Left renal cortex interstitium (tissue), 4 donors: Measurements from ENCODE around the gene ZNF689. TPM values are rescaled to one million over a fixed set of nuclear protein-coding genes. Genes with fewer than 3 reads are reported as not detected.
"Not testable (repeated sequence)": the region's sequence is repeated elsewhere in the genome, so short reads cannot be mapped to it uniquely, and the experiment has no call there.

Source experiments
- DNase-seq, 4 donors: peaks; one replicate each; pipeline ENCODE4 v3.0.0-alpha.2; 2013; ENCODE audit warnings: low read depth in 4 of 4, low spot score in 2 of 4, missing footprints in 1 of 4
- polyA plus RNA-seq, 4 donors: library from polyadenylated mRNA; unstranded; fragments of 120-200 nt; gene quantifications; one replicate each; pipeline ENCODE4 v1.2.1, GENCODE V29; 2013; ENCODE audit not compliant: insufficient read length in 4 of 4

ZNF689 gene
- polyA plus RNA-seq, 4 donors, result 12.8 to 16.0 (median 14.4) TPM

DNA sequence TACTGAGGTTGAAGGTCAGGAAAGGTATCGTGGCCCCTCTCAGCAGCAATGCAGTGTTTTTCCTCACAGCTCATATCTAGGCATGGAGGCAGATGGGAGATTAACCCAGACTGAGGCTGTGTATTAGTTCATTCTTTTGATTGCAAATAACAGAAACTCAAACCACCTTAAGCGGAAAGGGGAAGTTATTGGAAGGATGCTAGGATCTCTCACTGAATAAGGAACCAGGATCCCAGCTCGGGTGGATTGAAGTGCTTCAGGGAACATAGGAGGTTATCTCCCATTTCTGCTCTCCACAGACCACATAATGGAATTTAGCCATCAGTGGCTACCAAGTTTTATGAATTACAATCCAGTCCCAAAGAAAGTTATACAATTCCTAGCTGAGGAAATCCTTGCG is 8.2 kb downstream of the ZNF689 start:
- DNase-seq, result no peak

DNA sequence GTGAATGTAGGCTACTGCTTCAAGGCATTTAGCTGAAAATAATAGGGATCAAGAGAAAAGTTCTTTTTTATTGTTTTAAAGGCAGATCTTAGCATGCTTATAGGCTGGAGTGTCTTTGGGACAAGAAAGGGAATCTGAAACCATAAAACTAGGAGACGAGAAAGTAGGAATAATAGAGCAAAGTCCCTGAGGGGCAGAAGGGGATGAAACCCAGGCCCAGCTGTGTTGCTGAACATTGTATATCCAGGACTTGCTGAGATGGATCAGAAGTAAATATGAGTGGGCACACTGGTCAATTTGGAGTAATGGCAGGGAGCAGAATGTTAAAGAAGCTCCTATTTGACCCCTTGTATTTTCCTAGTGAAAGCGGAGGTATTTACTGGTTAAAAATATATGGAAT is 9.3 kb downstream of the ZNF689 start:
- DNase-seq, result no peak

DNA sequence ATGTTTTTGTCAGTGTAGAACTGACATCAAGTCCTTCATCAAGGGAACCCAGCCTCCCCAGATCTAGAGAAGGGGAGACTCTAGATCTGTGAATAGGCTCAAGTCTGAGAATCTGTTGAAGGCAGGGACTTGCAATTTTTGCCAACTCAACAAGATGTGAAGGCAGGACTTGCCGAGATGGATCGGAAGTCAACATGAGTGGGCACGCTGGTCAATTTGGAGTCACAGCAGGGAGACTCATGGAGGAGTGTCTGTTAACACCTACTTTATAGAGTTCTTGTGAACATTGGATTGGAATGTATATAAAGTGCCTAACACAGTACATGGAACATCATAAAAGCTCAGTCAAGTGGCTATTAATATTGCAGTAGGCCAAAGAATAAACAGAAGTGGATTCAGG is 10.0 kb downstream of the ZNF689 start:
- DNase-seq, result no peak

DNA sequence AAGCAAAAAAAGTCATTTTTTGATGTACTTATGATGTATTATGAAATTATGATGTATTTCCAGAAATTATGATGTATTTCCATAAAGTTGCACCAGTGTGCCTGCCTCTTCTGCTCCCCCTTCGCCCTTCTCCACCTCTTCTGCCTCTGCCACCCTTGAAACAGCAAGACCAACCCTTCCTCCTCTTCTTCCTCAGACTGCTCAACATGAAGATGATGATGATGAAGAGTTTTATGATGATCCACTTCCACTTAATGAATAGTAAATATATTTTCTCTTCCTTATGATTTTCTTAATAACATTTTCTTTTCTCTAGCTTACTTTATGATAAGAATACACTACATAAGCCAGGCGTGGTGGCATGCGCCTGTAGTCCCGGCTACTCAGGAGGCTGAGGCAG is 17.3 kb downstream of the ZNF689 start:
- no peak for DNase-seq

DNA sequence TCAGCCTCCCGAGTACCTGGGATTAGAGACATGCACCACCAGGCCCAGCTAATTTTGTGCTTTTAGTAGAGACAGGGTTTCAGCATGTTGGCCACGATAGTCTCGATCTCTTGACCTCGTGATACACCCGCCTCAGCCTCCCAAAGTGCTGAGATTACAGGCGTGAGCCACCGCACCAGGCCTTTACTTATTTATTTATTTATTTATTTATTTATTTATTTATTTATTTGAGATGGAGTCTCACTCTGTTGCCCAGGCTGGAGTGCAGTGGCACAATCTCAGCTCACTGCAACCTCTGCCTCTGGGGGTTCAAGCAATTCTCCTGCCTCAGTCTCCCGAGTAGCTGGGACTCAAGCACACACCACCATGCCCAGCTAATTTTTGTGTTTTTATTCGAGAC is 19.3 kb downstream of the ZNF689 start:
- DNase-seq, result not testable (repeated sequence)

DNA sequence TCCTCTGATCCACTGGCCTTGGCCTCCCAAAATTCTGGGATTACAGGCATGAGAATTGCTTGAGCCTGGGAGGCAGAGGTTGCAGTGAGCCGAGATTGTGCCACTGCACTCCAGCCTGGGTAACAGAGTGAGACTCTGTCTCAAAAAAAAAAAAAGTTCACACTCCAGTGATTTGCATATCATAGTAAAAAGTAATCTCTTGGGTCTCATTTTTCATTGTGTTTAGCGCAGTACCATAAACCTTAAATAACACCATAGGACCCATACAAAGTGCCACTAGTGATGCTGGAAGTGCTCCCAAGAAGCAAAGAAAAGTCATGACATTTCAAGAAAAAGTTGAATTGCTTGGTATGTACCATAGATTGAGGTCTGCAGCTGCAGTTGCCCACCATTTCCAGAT is 20.6 kb downstream of the ZNF689 start:
- DNase-seq, result not testable (repeated sequence)

DNA sequence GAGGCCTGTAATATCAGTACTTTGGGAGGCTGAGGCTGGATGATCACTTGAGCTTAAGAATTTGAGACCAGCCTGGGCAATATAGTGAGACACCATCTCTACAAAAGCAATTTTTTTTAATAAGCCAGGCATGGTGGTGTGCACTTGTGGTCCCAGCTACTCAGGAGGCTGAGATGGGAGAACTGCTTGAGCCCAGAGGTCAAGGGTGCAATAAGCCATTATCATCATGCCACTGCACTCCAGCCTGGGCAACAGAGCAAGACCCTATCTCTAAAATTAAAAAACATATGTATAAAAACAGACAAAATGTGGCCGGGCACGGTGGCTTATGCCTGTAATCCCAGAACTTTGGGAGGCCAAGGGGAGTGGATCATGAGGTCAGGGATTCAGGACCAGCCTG is 21.5 kb downstream of the ZNF689 start:
- no peak for DNase-seq

DNA sequence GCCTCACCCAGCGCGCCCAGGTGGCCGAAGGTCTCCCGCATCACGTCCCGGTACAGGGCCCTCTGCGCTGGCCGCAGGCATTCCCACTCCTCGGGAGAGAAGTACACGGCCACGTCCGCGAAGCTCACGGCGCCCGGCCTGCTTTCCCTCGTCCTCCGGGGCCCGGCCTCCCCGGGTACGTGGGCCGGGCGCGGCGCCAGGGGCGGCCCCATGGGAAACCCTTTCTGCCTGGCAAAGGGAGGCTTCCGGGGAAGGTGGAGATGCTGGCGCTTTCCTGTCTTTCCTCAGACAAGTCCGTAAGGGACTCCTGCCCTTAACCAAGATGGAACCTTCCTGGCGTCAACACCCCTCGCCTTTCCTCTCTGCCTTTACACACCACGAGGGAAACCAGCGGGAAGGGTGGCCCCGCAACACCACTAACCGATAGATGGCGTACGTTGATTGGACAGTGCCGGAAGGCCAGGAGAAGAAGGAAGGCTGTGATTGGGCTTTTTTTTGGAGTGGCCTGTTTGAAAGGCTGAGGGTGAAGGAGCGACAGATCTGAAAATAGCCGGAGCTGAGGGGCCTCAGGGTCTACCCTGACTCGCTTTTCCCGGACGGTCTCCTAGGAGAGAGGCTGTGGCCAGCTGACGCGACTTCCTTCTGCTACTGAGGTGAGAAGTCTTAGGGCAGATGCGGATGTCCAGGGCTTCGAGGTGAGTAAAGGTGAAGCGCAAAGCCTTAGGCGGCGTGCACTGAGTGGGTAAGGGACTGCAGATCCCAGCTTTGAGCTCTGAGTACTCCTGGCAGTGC is 24.6 kb downstream of the ZNF689 start, which contains the start of gene ZNF785:
Gene ZNF785 (minus strand): TSS at position 298 of the 792 bp plus-strand sequence. CDS start 86 bp downstream, at position 212.
- peak; percentile 96 to 99 (median 98) for DNase-seq

DNA sequence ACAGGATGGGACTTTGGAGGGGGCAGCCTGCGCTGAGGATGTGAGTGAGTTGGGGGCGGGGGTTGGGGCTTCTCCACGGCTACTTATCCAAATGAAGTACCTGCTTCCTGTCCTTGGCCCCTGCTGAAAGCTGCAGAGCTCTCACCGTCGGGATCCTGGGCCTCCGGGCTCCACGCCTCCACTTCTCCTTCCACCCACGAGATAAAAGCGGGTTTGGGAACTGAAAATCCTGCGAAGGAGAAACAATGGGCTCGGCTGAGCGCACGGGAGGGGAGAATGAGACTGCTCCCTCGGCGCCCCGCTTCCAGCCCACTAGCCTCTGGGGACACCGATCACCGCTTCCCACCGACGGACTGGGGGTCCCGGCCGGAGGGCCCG is 25.2 kb downstream of the ZNF689 start:
- peak in 1 of 4 donors; percentile 12 for DNase-seq

DNA sequence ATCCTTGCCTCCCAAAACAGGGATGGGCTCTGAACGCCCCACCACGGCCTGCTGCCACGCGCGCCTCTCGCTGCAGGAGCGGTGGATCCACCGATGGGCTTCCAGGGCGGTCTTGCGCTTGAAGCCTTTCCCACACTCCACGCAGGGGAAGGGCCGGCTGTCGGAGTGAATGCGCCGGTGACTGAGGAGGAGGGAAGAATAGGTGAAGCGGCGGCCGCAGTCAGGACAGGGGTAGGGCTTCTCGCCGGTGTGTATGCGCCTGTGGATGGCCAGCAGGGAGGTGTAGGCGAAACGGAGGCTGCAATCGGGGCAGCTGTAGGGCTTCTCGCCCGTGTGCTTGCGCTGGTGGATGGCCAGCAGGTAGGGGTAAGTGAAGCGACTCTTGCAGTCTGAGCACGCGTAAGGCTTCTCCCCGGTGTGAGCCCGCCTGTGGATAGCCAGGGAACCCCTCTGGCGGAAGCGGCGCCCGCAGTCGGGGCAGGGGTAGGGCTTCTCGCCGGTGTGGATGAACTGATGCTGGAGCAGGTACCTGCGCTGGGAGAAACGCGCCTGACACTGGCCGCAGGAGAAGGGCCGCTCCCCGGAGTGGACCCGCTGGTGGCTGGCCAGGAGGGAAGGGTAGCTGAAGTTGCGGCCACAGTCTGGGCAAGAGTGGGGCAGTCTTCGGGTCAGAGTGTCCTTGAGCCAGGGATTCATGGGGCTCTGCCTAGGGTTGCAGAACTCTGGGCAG is 27.4 kb downstream of the ZNF689 start:
- DNase-seq, result no peak

DNA sequence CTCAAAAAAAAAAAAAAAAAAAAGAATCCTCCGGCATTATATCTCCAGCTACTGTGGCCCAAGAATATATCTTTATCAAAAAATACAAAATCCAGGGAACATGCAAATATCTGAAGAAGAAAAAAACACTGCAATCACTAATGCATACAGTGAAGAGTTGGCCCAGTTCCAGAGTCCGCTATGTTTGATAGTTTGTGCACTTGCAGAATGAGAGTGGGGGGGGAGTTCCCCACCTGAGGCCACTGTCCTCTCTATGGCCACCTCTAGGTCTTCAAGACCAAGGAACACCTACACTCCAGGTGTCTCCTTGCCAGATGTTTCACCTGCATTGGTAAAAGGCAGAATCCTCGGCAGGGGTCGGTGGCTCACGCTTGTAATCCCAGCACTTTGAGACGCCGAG is 28.7 kb downstream of the ZNF689 start:
- DNase-seq, result no peak

DNA sequence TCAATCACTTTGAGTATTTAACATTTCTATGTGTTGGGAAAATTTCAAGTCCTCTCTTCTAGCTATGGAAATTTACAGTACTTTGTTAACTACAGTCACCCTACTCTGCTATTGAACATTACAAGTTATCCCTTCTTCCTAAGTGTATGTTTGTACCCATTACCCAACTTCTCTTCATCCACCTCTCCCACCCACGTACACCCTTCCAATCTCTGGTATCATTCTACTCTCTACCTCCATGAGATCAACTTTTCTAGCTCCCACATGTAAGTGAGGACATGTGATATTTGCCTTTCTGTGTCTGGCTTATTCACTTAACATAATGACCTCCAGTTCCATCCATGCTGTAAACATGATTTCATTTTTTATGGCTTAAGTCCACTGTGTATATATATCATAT is 35.5 kb downstream of the ZNF689 start:
- DNase-seq, result no peak

DNA sequence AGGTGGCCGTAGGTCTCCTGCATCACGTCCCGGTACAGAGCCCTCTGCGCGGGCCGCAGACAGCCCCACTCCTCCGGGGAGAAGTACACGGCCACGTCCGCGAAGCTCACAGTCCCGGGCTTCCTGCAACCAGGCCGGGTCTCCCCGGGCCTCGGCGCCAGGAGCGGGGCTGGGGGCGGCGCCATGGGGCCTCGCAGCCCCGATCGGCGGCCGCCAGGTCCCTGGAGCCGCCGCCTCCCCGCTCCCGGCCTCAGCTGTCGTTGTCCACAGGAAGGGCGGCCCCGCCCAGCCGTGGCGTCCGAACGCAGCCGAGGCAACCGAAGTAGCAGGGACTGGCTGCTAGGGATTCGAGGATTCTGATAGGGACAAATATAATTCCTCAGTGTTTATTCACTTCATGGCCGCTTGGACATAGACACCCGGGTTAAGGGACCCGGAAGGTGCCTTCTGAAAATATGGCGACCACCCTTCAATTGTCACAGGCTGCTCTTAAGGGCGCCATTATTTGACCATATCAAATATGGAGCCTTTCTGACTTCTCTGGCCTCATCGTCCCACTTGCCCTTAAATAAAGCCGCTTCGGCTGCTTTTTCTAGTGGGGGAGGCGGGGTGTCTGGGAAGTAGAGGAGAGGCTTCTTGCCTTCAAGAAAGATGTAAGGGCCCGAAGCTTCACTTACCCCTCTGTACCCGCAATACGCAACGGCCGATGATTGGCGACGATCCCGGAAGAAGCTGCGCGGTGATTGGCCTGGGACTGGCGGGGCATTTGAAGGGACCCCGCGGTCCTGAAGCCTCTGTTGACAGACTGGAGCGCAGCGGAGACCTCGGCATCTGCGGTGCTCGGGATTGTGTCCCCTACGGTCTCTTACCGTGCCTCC is 38.5 kb downstream of the ZNF689 start, which contains the start of gene ZNF688:
Gene ZNF688 (minus strand): TSS at position 270 of the 878 bp plus-strand sequence. CDS start 85 bp downstream, at position 185.
- peak; percentile 91 to 97 (median 92) for DNase-seq

DNA sequence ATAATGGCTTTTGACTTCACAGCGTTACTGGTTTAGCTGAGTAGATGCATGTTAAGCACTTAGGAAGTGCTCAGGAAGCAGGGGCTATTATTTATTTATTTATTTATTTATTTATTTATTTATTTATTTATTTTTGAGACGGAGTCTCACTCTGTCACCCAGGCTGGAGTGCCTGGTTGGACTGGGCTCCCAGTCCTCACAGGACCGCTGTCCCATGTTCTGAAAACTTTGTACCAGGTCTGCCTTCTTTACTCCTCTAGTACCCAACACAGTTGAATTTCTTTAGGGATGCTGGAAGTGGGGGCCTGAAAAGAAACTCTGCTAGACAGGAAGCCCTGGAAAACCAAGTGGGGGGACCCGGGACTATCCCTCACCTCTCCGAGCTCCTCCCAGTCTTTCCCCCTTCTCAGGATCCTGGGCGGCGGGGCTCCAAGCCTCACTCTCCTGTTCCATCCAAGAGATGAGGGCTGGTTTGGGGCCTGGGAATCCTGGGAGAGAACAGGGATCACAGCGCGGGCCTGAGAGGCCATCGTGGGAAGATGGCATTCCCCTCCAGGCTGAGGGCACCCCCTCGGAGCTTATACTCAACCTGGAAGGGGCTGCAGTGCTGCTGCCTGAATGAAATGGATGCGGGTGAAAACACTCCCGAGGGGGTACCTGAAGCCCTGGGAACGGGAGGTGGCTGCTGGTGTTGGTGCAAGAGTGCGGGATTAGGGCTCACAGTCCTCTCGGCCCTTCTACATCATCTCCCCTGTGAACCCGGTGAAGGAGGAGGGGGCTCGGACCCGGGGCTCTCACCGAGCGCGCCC is 39.3 kb downstream of the ZNF689 start:
- peak in 1 of 4 donors; percentile 47 for DNase-seq

DNA sequence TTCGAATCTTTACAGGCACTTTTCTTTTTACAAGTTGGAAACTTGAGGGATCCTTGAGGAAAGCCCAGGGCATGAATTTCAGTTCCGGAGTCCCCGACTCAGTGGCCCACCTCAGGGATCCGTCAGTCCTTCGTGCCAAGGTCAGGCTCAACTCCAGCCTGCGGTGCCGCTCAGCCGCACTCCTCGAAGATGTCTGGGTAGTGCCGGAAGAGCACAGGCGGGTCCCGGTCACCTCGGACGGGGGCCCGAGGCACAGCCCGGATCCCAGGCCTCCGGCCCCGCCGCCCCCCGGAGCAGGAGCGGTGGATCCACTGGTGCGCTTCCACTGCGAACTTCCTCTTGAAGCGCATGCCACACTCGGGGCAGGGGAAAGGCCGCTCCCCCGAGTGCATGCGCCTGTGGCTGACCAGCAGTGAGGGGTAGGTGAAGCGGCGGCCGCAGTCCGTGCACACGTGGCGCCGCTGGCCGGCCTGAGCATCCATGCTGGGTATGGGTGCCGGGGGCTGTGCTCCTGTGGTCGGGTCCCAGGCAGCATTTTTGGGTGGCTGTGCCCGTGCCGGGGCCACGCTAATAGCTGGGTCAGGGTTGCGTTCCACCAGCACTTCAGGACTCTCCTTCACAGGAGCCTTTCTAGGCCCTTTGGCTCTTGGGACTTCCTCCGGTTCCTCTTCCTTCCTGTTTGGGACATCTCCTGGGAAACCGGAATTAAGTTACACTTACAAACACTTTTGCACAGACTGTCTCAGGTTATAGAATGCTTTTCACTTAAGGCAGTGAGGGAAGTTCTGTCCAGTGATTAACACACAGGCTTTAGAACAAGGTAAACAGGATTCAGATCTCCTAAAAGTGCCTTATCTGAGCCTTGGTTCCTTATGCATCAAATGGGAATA is 40.2 kb downstream of the ZNF689 start:
- DNase-seq, result no peak

DNA sequence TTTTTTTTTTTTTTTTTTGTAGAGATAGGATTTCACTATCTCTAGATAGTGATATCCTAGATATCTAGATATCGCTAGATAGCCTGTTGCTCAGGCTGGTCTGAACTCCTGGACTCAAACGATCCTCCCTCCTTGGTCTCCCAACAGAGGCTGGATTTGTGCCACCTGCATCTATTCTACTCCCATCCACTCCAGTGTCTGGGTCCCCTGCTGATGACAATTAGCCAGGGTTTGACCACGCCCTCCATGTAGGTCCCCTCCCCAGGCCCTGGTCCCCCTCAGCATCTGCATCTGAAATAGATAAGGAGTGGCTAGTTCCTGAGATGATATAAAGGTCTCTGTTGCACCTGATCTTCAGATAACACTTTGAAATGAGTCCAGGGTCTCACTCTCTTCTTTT is 40.9 kb downstream of the ZNF689 start:
- no peak for DNase-seq

DNA sequence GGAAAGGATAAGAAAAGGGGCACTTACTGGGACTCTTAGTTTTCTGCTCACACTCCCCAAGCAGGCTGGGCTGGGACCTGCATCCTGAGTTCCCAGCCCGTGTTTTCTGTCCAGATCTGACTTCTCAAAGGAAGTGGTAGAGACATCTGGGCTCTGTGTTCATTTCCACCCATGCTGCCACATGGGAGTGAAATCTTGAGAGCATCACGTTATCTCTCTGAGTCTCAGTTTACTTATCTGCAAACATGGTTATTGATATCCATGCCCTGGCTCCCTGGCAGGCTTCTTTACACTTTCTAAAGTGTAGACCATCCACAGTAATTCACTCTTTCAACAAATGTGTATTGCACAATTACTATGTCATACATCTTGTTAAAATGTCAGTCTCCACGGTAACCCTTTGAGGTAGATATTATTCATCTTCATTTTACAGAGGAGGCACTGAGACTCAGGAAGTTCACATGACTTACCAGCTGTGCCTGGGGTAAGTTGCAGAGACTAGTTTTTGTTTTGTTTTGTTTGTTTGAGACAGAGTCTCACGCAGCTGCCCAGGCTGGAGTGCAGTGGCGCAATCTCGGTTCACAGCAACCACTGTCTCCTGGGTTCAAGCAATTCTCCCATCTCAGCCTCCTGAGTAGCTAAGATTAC is 42.1 kb downstream of the ZNF689 start:
- DNase-seq, result no peak

DNA sequence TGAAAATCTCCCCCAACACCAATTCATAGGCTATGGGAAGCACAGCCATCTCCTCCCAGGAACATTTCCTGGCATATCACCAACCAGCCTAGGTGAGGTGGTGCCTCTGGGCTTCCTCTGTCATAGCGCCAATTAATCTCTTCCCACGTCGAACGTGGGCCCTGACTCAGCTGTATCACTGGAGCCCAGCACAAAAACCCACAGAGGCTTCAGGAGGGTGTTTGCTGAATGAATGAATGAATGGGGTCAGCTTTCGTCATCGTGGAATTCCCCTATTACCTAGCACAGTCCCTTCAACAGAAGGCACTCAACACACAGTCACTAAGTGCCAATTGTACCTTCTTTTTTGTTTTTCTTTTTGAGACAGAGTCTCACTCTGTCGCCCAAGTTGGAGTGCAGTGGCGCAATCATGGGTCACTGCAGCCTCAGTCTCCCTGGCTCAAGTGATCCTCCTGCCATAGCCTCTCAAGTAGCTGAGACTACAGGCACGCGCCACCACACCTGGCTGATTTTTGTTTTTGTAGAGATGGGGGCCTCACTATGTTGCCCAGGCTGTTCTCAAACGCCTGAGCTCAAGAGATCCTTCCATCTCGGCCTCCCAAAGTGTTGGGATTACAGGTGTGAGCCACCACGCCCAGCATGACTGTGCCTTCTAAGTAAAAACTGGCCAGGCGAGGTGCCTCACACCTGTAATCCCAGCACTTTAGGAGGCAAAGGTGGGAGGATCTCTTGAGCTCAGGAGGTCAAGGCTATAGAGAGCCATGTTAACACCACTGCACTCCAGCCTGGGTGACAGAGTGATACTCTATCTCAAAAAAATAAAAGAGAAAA is 42.8 kb downstream of the ZNF689 start:
- no peak for DNase-seq
